ENCODE results near the gene CELF1. TPM values are rescaled to one million over a fixed set of nuclear protein-coding genes. Genes with fewer than 3 reads are reported as not detected.

CELF1 gene
- polyA plus RNA-seq, 1 donor (not counting 4 experiments of a cell fraction or from before 2014, with no cell fraction given): 110 TPM

- dilution Hi-C loops (cut with MboI; ENCODE audit: extremely low pct_ligation_motif_present, low sequenced_read_pairs): no loop called here
- Histone ChIP-seq H3K79me2 (ENCODE audit: control insufficient read depth, insufficient read depth, low read length) (no peaks in the 10 kb centered on the region), H3K36me3 (ENCODE audit: control insufficient read depth in 2 of 2, extremely low read depth in 1 of 2, insufficient read depth in 2 of 2, low read length in 2 of 2) (peaks cover 13 to 24% of the 10 kb centered on the region in 2 experiments), H3K9me3 (ENCODE audit: control insufficient read depth, low read depth, low read length) (no peaks in the 10 kb centered on the region), H3K27me3 (ENCODE audit: control insufficient read depth, extremely low read depth, insufficient read depth, low read length) (peaks cover 21% of the 10 kb centered on the region), H3K9ac (ENCODE audit: control insufficient read depth, extremely low read depth, insufficient read depth, low read length) (no peak within 1 kb of the TSS), H3K27ac (ENCODE audit: control insufficient read depth, insufficient read depth, low read length) (no peak within 1 kb of the TSS), H3K4me3 (ENCODE audit: control insufficient read depth in 2 of 3, extremely low read depth in 1 of 3, insufficient read depth in 2 of 3, low read depth in 1 of 3, low read length in 3 of 3) (no peak within 1 kb of the TSS), H4K20me1 (ENCODE audit: control insufficient read depth, extremely low read depth, insufficient read depth, low read length) (no peaks in the 10 kb centered on the region), H3K4me1 (ENCODE audit: control insufficient read depth, extremely low read depth, insufficient read depth, low read length) (no peaks in the 10 kb centered on the region), H3K9me1 (ENCODE audit: control insufficient read depth, extremely low read depth, insufficient read depth, low read length) (no peaks in the 10 kb centered on the region), H2AFZ (ENCODE audit: control insufficient read depth, low read length) (no peak within 1 kb of the TSS), H3K4me2 (ENCODE audit: control insufficient read depth, extremely low read depth, insufficient read depth, low read depth, low read length) (no peak within 1 kb of the TSS)
- TF ChIP-seq EZH2 (IDR thresholded peaks at IDR 0.05; ENCODE audit: low read length) (no peak), CTCF (optimal IDR thresholded peaks at IDR 0.05 in 1 of 3, IDR thresholded peaks at IDR 0.05 in 1 of 3, conservative IDR thresholded peaks at IDR 0.05 in 1 of 3; ENCODE audit: extremely low read depth in 1 of 3, insufficient read depth in 2 of 3, low read length in 3 of 3) (no peak)
- DNase-seq (ENCODE audit: low read depth, low spot score) (no peak), FAIRE-seq (no peak)
Observed at GRCh38 chr11:47586098-47586855, 33.3 kb upstream of the CELF1 start, which contains the start of gene FAM180B. FAM180B (plus strand) TSS chr11:47586678; CDS start chr11:47586769, 91 bp downstream.

- peaks cover 16 to 33% of the 10 kb centered on the region in 2 experiments for H3K36me3 ChIP-seq (ENCODE audit: control insufficient read depth in 2 of 2, extremely low read depth in 1 of 2, insufficient read depth in 2 of 2, low read length in 2 of 2)
Observed at GRCh38 chr11:47583844-47584243, 30.9 kb upstream of the CELF1 start.

More at GRCh38 chr11:47583844-47584243, 30.9 kb upstream of the CELF1 start:
- Histone ChIP-seq H3K4me2 (ENCODE audit: control insufficient read depth, extremely low read depth, insufficient read depth, low read depth, low read length) (no peak overlapping the region), H3K79me2 (ENCODE audit: control insufficient read depth, insufficient read depth, low read length) (peaks cover 20% of the 10 kb centered on the region), H3K4me3 (ENCODE audit: control insufficient read depth in 2 of 3, extremely low read depth in 1 of 3, insufficient read depth in 2 of 3, low read depth in 1 of 3, low read length in 3 of 3) (no peak overlapping the region), H3K27me3 (ENCODE audit: control insufficient read depth, extremely low read depth, insufficient read depth, low read length) (peaks cover under 1% of the 10 kb centered on the region), H3K9ac (ENCODE audit: control insufficient read depth, extremely low read depth, insufficient read depth, low read length) (no peak overlapping the region), H2AFZ (ENCODE audit: control insufficient read depth, low read length) (no peak overlapping the region), H3K27ac (ENCODE audit: control insufficient read depth, insufficient read depth, low read length) (no peak overlapping the region), H3K9me3 (ENCODE audit: control insufficient read depth, low read depth, low read length) (no peaks in the 10 kb centered on the region), H3K9me1 (ENCODE audit: control insufficient read depth, extremely low read depth, insufficient read depth, low read length) (no peaks in the 10 kb centered on the region), H4K20me1 (ENCODE audit: control insufficient read depth, extremely low read depth, insufficient read depth, low read length) (no peaks in the 10 kb centered on the region), H3K4me1 (ENCODE audit: control insufficient read depth, extremely low read depth, insufficient read depth, low read length) (peaks cover 10% of the 10 kb centered on the region)
- no peak for FAIRE-seq
- dilution Hi-C loops (cut with MboI; ENCODE audit: extremely low pct_ligation_motif_present, low sequenced_read_pairs): no loop called here
- DNase-seq (ENCODE audit: low read depth, low spot score): no peak
- TF ChIP-seq CTCF (optimal IDR thresholded peaks at IDR 0.05 in 1 of 3, IDR thresholded peaks at IDR 0.05 in 1 of 3, conservative IDR thresholded peaks at IDR 0.05 in 1 of 3; ENCODE audit: extremely low read depth in 1 of 3, insufficient read depth in 2 of 3, low read length in 3 of 3) (no peak), EZH2 (IDR thresholded peaks at IDR 0.05; ENCODE audit: low read length) (no peak)

Measured in keratinocyte (primary cell).